SK-N-SH (cell line): ENCODE data around the gene EEFSEC. TPM values are rescaled to one million over a fixed set of nuclear protein-coding genes. Genes with fewer than 3 reads are reported as not detected.
A peak's percentile ranks its signal among the peaks of the same experiment; 100 is the strongest.

Source experiments
- CTCF ChIA-PET: fragments of 300-600, 350-600 bp; formaldehyde crosslinking; extraction: SDS; loops from one replicate; lab custom pipeline; 2021; lab: Yijun Ruan, JAX
- POLR2A ChIA-PET: fragments of 350-600 bp; sonication (Branson Sonifier 250); formaldehyde crosslinking; extraction: SDS; loops from one replicate; lab custom pipeline; 2020; ENCODE audit warnings: antibody characterized with exemption, inconsistent platforms; lab: Yijun Ruan, JAX
- DNase-seq: peaks from one replicate; pipeline ENCODE4 v3.0.0; 2012
- H2AFZ ChIP-seq: fragments of 200-600 bp; sonication (generic); 2 replicates; pipeline ENCODE4 v1.8.1; 2016; ENCODE audit warnings: antibody characterized with exemption, mild to moderate bottlenecking, low read depth
- H3F3A ChIP-seq: fragments of 200-600 bp; sonication (generic); replicated peaks from 2 replicates; pipeline ENCODE3; 2016; ENCODE audit warnings: antibody characterized with exemption, mild to moderate bottlenecking; ENCODE audit not compliant: insufficient read depth
- H3K27ac ChIP-seq, 2 experiments: fragments of 200-500 bp in 1 of 2; fragments of 200-600 bp in 1 of 2; sonication (Bioruptor generic) in 1 of 2; sonication (generic), shearing (Covaris generic) in 1 of 2; 2 replicates each; pipeline versions ENCODE4 v1.5.1 to v1.6.1; 2014 to 2016; ENCODE audit warnings: low read depth in 2 of 2, inconsistent platforms in 1 of 2, low read length in 1 of 2, mild to moderate bottlenecking in 1 of 2, mixed read lengths in 1 of 2
- H3K27me3 ChIP-seq: fragments of 200-600 bp; sonication (generic), shearing (Covaris generic); 2 replicates; pipeline ENCODE4 v1.6.1; 2016; ENCODE audit warnings: mixed run types; ENCODE audit not compliant: insufficient read depth
- H3K36me3 ChIP-seq, 2 experiments: fragments of 200-500 bp in 1 of 2; fragments of 200-600 bp in 1 of 2; sonication (Bioruptor generic) in 1 of 2; sonication (generic) in 1 of 2; replicated peaks in 1 of 2; 2 replicates each; pipeline versions ENCODE3 to v1.5.1; 2014 to 2016; ENCODE audit warnings: low read length in 1 of 2, mild to moderate bottlenecking in 1 of 2; ENCODE audit not compliant: insufficient read depth in 2 of 2, control insufficient read depth in 1 of 2
- H3K4me1 ChIP-seq, 2 experiments: fragments of 200-500 bp in 1 of 2; fragments of 200-600 bp in 1 of 2; sonication (Bioruptor generic) in 1 of 2; sonication (generic), shearing (Covaris generic) in 1 of 2; 2 replicates each; pipeline versions ENCODE4 v1.5.1 to v1.6.1; 2014 to 2016; ENCODE audit warnings: low read depth in 1 of 2, low read length in 1 of 2, mixed run types in 1 of 2; ENCODE audit not compliant: insufficient read depth in 2 of 2, control insufficient read depth in 1 of 2
- H3K4me2 ChIP-seq: fragments of 200-600 bp; sonication (generic), shearing (Covaris generic); 2 replicates; pipeline ENCODE4 v1.6.1; 2017; ENCODE audit warnings: mixed run types
- H3K4me3 ChIP-seq, 2 experiments: fragments of 200-500 bp in 1 of 2; fragments of 200-600 bp in 1 of 2; sonication (Bioruptor generic) in 1 of 2; sonication (generic), shearing (Covaris generic) in 1 of 2; 2 replicates each; pipeline versions ENCODE4 v1.5.1 to v1.8.1; 2014 to 2016; ENCODE audit warnings: low read depth in 2 of 2, inconsistent platforms in 1 of 2, low read length in 1 of 2, mild to moderate bottlenecking in 1 of 2, mixed read lengths in 1 of 2, moderate library complexity in 1 of 2
- H3K79me2 ChIP-seq: fragments of 200-600 bp; sonication (generic); 2 replicates; pipeline ENCODE4 v1.8.1; 2017; ENCODE audit warnings: mild to moderate bottlenecking; ENCODE audit not compliant: insufficient read depth
- H3K9ac ChIP-seq: fragments of 200-600 bp; sonication (generic); 2 replicates; pipeline ENCODE4 v1.6.1; 2017; ENCODE audit warnings: mixed run types
- H3K9me2 ChIP-seq: fragments of 200-600 bp; sonication (generic); 2 replicates; pipeline ENCODE4 v1.6.1; 2017; ENCODE audit warnings: mixed run types
- H3K9me3 ChIP-seq: fragments of 200-600 bp; sonication (generic); 2 replicates; pipeline ENCODE4 v1.6.1; 2017; ENCODE audit warnings: mixed run types, mild to moderate bottlenecking, moderate library complexity
- H4K20me1 ChIP-seq: fragments of 200-600 bp; sonication (generic); 2 replicates; pipeline ENCODE4 v1.6.1; 2017; ENCODE audit warnings: mild to moderate bottlenecking, mixed run types; ENCODE audit not compliant: insufficient read depth
- EP300 ChIP-seq, 2 experiments: IDR thresholded peaks; 2 replicates each; pipeline versions ENCODE4 v1.4.0 to v1.6.1; 2012; ENCODE audit warnings: borderline replicate concordance in 1 of 2, low read depth in 1 of 2, low read length in 1 of 2
- EZH2phosphoT487 ChIP-seq: fragments of 200-600 bp; sonication (generic); IDR thresholded peaks from 2 replicates; pipeline ENCODE4 v1.6.1; 2017; ENCODE audit warnings: low read depth, mixed run types, mild to moderate bottlenecking, antibody characterized with exemption, moderate library complexity, borderline replicate concordance
- FOSL2 ChIP-seq: IDR thresholded peaks from 2 replicates; pipeline ENCODE4 v1.4.0; 2012; ENCODE audit warnings: low read depth, mild to moderate bottlenecking, moderate library complexity, borderline replicate concordance
- FOXJ3 ChIP-seq: sonication (generic); formaldehyde crosslinking; IDR thresholded peaks from 2 replicates; pipeline ENCODE4 v1.5.1; 2020; ENCODE audit warnings: mild to moderate bottlenecking, missing genetic modification reagents
- GATA2 ChIP-seq: sonication (generic); formaldehyde crosslinking; IDR thresholded peaks from 2 replicates; pipeline ENCODE4 v1.5.0; 2020; ENCODE audit warnings: mild to moderate bottlenecking, missing genetic modification reagents
- MAX ChIP-seq: IDR thresholded peaks from 2 replicates; pipeline ENCODE4 v1.4.0; 2012; ENCODE audit warnings: low read depth
- MEF2A ChIP-seq: IDR thresholded peaks from 2 replicates; pipeline ENCODE4 v1.4.0; 2012; ENCODE audit warnings: low read depth, borderline replicate concordance
- NRF1 ChIP-seq: IDR thresholded peaks from 2 replicates; pipeline ENCODE4 v1.6.1; 2012; ENCODE audit warnings: low read depth, mild to moderate bottlenecking, low read length
- SIN3A ChIP-seq: IDR thresholded peaks from 2 replicates; pipeline ENCODE4 v1.6.1; 2012; ENCODE audit warnings: low read depth, mild to moderate bottlenecking, low read length, moderate library complexity, borderline replicate concordance
- SMC3 ChIP-seq: IDR thresholded peaks from 2 replicates; pipeline ENCODE4 v1.6.1; 2012; ENCODE audit warnings: low read depth, low read length, improper control_type of control experiment
- USF1 ChIP-seq: IDR thresholded peaks from 2 replicates; pipeline ENCODE4 v1.4.0; 2012; ENCODE audit warnings: low read depth, borderline replicate concordance
- ZBTB33 ChIP-seq: IDR thresholded peaks from 2 replicates; pipeline ENCODE4 v1.4.0; 2012; ENCODE audit warnings: low read depth, borderline replicate concordance
- WGBS: methylation state at CpG from one replicate; pipeline ENCODE4 v1.1.6; 2017; ENCODE audit warnings: low lambda C conversion rate; 5-methylcytosine and 5-hydroxymethylcytosine counted together
- polyA plus RNA-seq, 3 experiments: library from polyadenylated mRNA; depleted of rRNA; stranded (reverse); fragments of >200 nt; gene quantifications; 2 replicates each; pipeline ENCODE4 v1.2.3, GENCODE V29; 2012

The EEFSEC gene
- polyA plus RNA-seq, 1 of the 3 experiments (the other 2 are of a cell fraction) = 12.4 TPM

GRCh38 chr3:128368626-128369025 is 215.3 kb downstream of the EEFSEC start (continued):
- no peak for TF ChIP-seq USF1
- no peak for TF ChIP-seq MEF2A
- no peak for TF ChIP-seq SMC3

GRCh38 chr3:128369121-128369703 is 215.9 kb downstream of the EEFSEC start:
- Histone ChIP-seq H3K4me1 (peaks cover 0 to 52% of the 10 kb centered on the region in 2 experiments; a peak in 1 of 4 replicates), H3K36me3 (no peaks in the 10 kb centered on the region), H2AFZ (no peak overlapping the region), H4K20me1 (no peaks in the 10 kb centered on the region), H3K79me2 (no peaks in the 10 kb centered on the region; the same call in 1 of the 2 replicates), H3K4me2 (no peak overlapping the region), H3K27ac (peak overlapping the region in 1 of 2 experiments; percentile 60; a peak in 2 of 4 replicates), H3F3A (no peaks in the 10 kb centered on the region), H3K9me2 (no peaks in the 10 kb centered on the region), H3K27me3 (no peaks in the 10 kb centered on the region), H3K9me3 (no peaks in the 10 kb centered on the region), H3K4me3 (no peak overlapping the region), H3K9ac (no peak overlapping the region)
- 84% methylated on average over 2 of the region's 2 CpGs for WGBS
- DNase-seq = no peak
- no peak for TF ChIP-seq FOSL2
- TF ChIP-seq GATA2 (CRISPR knock-in tag) = no peak
- no peak for TF ChIP-seq EP300 (IDR thresholded peaks at IDR 0.05; ENCODE audit: borderline replicate concordance in 1 of 2, low read depth in 1 of 2, low read length in 1 of 2)
- TF ChIP-seq USF1 = no peak
- TF ChIP-seq MAX = no peak
- no peak for TF ChIP-seq SMC3
- no peak for TF ChIP-seq SIN3A
- TF ChIP-seq ZBTB33 = no peak
- TF ChIP-seq FOXJ3 (CRISPR knock-in tag) = no peak
- TF ChIP-seq NRF1 = no peak
- TF ChIP-seq EZH2phosphoT487 = no peak
- ChIA-PET CTCF (interaction anchor here (0.9 to 2.7 kb wide), 7 partner anchors 11 to 134 kb away, joined by 3 to 18 read pairs (median 5); no protein-coding TSS in a partner anchor), POLR2A (no interaction called here)
